Panc1 (cell line): ENCODE results near the gene AGA. TPM values are rescaled to one million over a fixed set of nuclear protein-coding genes. Genes with fewer than 3 reads are reported as not detected.

Experiments used
- ATAC-seq: fragments of 200-7000 bp; cut with Tn5 transposase; 2 replicates; pipeline ENCODE4 v1.9.1; 2020; ENCODE audit warnings: mild to moderate bottlenecking, moderate library complexity
- BruUV-seq: library from RNA; stranded (reverse); fragments of 400-500 nt; replicated peaks from 2 replicates; lab custom pipeline; 2021; lab: Mats Ljungman, UMichigan
- CTCF ChIA-PET: fragments of 300-600 bp; sonication (Branson Sonifier 250); formaldehyde crosslinking; loops from one replicate; lab custom pipeline; 2022; ENCODE audit warnings: antibody characterized with exemption; lab: Charles Lee
- POLR2A ChIA-PET: fragments of 300-600 bp; sonication (Branson Sonifier 250); formaldehyde crosslinking; loops from one replicate; lab custom pipeline; 2022; ENCODE audit warnings: antibody characterized with exemption; lab: Charles Lee
- DNase-seq: peaks from one replicate; pipeline ENCODE4 v3.0.0-alpha.2; 2010; ENCODE audit warnings: low read depth, low spot score
- H3K27ac ChIP-seq: 2 replicates; pipeline ENCODE4 v1.5.1; 2011; ENCODE audit warnings: mild to moderate bottlenecking, low read length, inconsistent platforms
- H3K27me3 ChIP-seq: fragments of 200-500 bp; sonication (Bioruptor generic); 2 replicates; pipeline ENCODE4 v1.6.0; 2014; ENCODE audit warnings: low read length, inconsistent platforms; ENCODE audit not compliant: control insufficient read depth, insufficient read depth
- H3K36me3 ChIP-seq: fragments of 200-500 bp; sonication (Bioruptor generic); 2 replicates; pipeline ENCODE4 v1.5.1; 2014; ENCODE audit warnings: inconsistent platforms, mild to moderate bottlenecking, low read length, moderate library complexity; ENCODE audit not compliant: control insufficient read depth, insufficient read depth
- H3K4me1 ChIP-seq: 2 replicates; pipeline ENCODE4 v1.5.1; 2011; ENCODE audit warnings: inconsistent platforms, mild to moderate bottlenecking, low read length, moderate library complexity; ENCODE audit not compliant: control insufficient read depth, insufficient read depth
- H3K4me3 ChIP-seq, 2 experiments: 2 replicates each; pipeline ENCODE4 v1.5.1; 2011 to 2012; ENCODE audit warnings: low read depth in 2 of 2, low read length in 2 of 2, mild to moderate bottlenecking in 2 of 2, inconsistent platforms in 1 of 2, moderate library complexity in 1 of 2
- H3K9me3 ChIP-seq: fragments of 200-500 bp; sonication (Bioruptor generic); 2 replicates; pipeline ENCODE4 v1.5.1; 2014; ENCODE audit warnings: low read depth, mild to moderate bottlenecking, inconsistent platforms, low read length, moderate library complexity; ENCODE audit not compliant: control insufficient read depth, insufficient read depth
- CTCF ChIP-seq: fragments of 450-650 bp; IDR thresholded peaks from 2 replicates; pipeline ENCODE4 v1.5.1; 2017; ENCODE audit warnings: mild to moderate bottlenecking
- POLR2AphosphoS5 ChIP-seq: IDR thresholded peaks from 2 replicates; pipeline ENCODE4 v1.6.1; 2012; ENCODE audit warnings: mild to moderate bottlenecking, low read depth, low read length, moderate library complexity
- REST ChIP-seq, 2 experiments: IDR thresholded peaks; 2 replicates each; pipeline ENCODE4 v1.6.1; 2011 to 2012; ENCODE audit warnings: low read depth in 2 of 2, control low read depth in 1 of 2, low read length in 1 of 2, mild to moderate bottlenecking in 1 of 2, moderate library complexity in 1 of 2; ENCODE audit not compliant: insufficient read depth in 1 of 2
- SIN3A ChIP-seq: IDR thresholded peaks from 2 replicates; pipeline ENCODE4 v1.6.1; 2012; ENCODE audit warnings: low read depth, mild to moderate bottlenecking, low read length, moderate library complexity, borderline replicate concordance; ENCODE audit not compliant: insufficient read depth
- TCF7L2 ChIP-seq: IDR thresholded peaks from 2 replicates; pipeline ENCODE4 v1.6.1; 2011; ENCODE audit warnings: mild to moderate bottlenecking, low read depth, low read length, inconsistent platforms
- in situ Hi-C: cut with HindIII; loops from 2 replicates; pipeline ENCODE4 v1.10.0; 2016; ENCODE audit warnings: low sequenced_read_pairs, low pct_unique_long_range_greater_than_20kb
- intact Hi-C: fragments of 100-400 bp; cut with micrococcal nuclease; formaldehyde crosslinking; loops from one replicate; pipeline ENCODE4 v1.10.0; 2022; ENCODE audit not compliant: unreplicated experiment
- total RNA-seq: library from RNA; stranded (reverse); gene quantifications from one replicate; pipeline ENCODE4 v1.2.1, GENCODE V29; 2021; ENCODE audit not compliant: unreplicated experiment

Gene AGA
- total RNA-seq, 1 experiment from 2014 or later, result 15.4 TPM

- DNase-seq (no peak), ATAC-seq (no peak)
- no peak for TF ChIP-seq POLR2AphosphoS5
- TF ChIP-seq CTCF, result no peak
- TF ChIP-seq SIN3A, result no peak
- TF ChIP-seq REST (IDR thresholded peaks at IDR 0.05; ENCODE audit: insufficient read depth in 1 of 2, low read depth in 2 of 2, low read length in 1 of 2), result no peak
- no peak for TF ChIP-seq TCF7L2
- Histone ChIP-seq H3K27me3 (no peaks in the 10 kb centered on the region), H3K4me1 (no peaks in the 10 kb centered on the region), H3K36me3 (no peaks in the 10 kb centered on the region), H3K9me3 (no peaks in the 10 kb centered on the region), H3K27ac (no peak overlapping the region), H3K4me3 (no peak overlapping the region)
- BruUV-seq, result no TSS peak
- CTCF ChIA-PET, result no interaction called here
- in situ Hi-C loops, result no loop called here
- POLR2A ChIA-PET, result no interaction called here
- intact Hi-C loops, result no loop called here
These were observed 38.5 kb downstream of the AGA start for GRCh38 chr4:177403746-177404145.

- no peaks in the 10 kb centered on the region for H3K4me1 ChIP-seq
- no peak overlapping the region for H3K4me3 ChIP-seq
- TF ChIP-seq REST (IDR thresholded peaks at IDR 0.05; ENCODE audit: insufficient read depth in 1 of 2, low read depth in 2 of 2, low read length in 1 of 2) (no peak), TCF7L2 (no peak), SIN3A (no peak), CTCF (no peak), POLR2AphosphoS5 (no peak)
- H3K27ac ChIP-seq, result no peak overlapping the region
- CTCF ChIA-PET, result no interaction called here
- POLR2A ChIA-PET, result no interaction called here
- no peaks in the 10 kb centered on the region for H3K9me3 ChIP-seq
- DNase-seq (no peak), ATAC-seq (no peak)
- BruUV-seq, result no TSS peak
- in situ Hi-C loops, result no loop called here
- no peaks in the 10 kb centered on the region for H3K27me3 ChIP-seq
- no peaks in the 10 kb centered on the region for H3K36me3 ChIP-seq
- intact Hi-C loops, result no loop called here
These were observed 40.5 kb downstream of the AGA start for GRCh38 chr4:177401658-177402273.
